ENCODE results near the gene PRR19.

GRCh38 chr19:42344336-42344893, 42.5 kb downstream of the PRR19 start:
- TF ChIP-seq, protein P1, sequence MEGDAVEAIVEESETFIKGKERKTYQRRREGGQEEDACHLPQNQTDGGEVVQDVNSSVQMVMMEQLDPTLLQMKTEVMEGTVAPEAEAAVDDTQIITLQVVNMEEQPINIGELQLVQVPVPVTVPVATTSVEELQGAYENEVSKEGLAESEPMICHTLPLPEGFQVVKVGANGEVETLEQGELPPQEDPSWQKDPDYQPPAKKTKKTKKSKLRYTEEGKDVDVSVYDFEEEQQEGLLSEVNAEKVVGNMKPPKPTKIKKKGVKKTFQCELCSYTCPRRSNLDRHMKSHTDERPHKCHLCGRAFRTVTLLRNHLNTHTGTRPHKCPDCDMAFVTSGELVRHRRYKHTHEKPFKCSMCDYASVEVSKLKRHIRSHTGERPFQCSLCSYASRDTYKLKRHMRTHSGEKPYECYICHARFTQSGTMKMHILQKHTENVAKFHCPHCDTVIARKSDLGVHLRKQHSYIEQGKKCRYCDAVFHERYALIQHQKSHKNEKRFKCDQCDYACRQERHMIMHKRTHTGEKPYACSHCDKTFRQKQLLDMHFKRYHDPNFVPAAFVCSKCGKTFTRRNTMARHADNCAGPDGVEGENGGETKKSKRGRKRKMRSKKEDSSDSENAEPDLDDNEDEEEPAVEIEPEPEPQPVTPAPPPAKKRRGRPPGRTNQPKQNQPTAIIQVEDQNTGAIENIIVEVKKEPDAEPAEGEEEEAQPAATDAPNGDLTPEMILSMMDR (IDR thresholded peaks at IDR 0.05; ENCODE audit: low read depth, low read length, missing input control): no peak
- no peak for TF ChIP-seq SP1 (IDR thresholded peaks at IDR 0.05)
- TF ChIP-seq FOXA1 (IDR thresholded peaks at IDR 0.05): no peak
- no peak for TF ChIP-seq JUND (IDR thresholded peaks at IDR 0.05)
- no peak for TF ChIP-seq YY1 (IDR thresholded peaks at IDR 0.05)
- TF ChIP-seq, protein P2, sequence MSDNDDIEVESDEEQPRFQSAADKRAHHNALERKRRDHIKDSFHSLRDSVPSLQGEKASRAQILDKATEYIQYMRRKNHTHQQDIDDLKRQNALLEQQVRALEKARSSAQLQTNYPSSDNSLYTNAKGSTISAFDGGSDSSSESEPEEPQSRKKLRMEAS (IDR thresholded peaks at IDR 0.05): no peak
- TF ChIP-seq, protein P3, sequence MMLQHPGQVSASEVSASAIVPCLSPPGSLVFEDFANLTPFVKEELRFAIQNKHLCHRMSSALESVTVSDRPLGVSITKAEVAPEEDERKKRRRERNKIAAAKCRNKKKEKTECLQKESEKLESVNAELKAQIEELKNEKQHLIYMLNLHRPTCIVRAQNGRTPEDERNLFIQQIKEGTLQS (IDR thresholded peaks at IDR 0.05): no peak
- no peak for TF ChIP-seq HNF4A (conservative IDR thresholded peaks at IDR 0.05)
